ENCODE results near the gene SON.

DNA sequence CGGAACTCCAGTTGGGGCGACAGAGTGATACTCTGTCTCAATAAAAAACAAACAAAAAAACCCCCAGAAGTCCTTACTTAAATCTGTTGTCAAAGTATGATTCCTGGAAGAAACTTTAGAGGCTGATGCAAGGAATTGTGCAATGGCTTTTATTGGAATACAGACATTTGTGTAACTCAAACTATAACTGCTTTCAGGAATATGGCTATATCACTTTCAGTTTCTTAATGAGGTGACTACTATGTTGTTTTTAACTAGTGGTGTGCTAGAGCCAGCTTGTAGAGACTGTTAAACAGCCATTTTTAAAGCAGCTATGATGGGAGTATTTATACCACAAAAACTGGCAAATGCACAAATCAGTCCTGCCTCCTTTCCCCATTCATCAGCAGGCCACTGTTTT, 28.6 kb upstream of the SON start:
- TF ChIP-seq, protein P1, sequence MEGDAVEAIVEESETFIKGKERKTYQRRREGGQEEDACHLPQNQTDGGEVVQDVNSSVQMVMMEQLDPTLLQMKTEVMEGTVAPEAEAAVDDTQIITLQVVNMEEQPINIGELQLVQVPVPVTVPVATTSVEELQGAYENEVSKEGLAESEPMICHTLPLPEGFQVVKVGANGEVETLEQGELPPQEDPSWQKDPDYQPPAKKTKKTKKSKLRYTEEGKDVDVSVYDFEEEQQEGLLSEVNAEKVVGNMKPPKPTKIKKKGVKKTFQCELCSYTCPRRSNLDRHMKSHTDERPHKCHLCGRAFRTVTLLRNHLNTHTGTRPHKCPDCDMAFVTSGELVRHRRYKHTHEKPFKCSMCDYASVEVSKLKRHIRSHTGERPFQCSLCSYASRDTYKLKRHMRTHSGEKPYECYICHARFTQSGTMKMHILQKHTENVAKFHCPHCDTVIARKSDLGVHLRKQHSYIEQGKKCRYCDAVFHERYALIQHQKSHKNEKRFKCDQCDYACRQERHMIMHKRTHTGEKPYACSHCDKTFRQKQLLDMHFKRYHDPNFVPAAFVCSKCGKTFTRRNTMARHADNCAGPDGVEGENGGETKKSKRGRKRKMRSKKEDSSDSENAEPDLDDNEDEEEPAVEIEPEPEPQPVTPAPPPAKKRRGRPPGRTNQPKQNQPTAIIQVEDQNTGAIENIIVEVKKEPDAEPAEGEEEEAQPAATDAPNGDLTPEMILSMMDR (IDR thresholded peaks at IDR 0.05; ENCODE audit: poor library complexity, severe bottlenecking) = no peak
- TF ChIP-seq TAF1 (IDR thresholded peaks at IDR 0.05; ENCODE audit: low read depth) (no peak), POLR2AphosphoS5 (IDR thresholded peaks at IDR 0.05) (no peak), RAD21 (conservative IDR thresholded peaks at IDR 0.05) (no peak), SMC3 (conservative IDR thresholded peaks at IDR 0.05; ENCODE audit: poor library complexity) (no peak), EP300 (conservative IDR thresholded peaks at IDR 0.05; ENCODE audit: poor library complexity, severe bottlenecking) (no peak)

Data from neural cell (in vitro differentiated cells).